H1 (cell line): ENCODE measurements around the gene PDRG1. TPM values are rescaled to one million over a fixed set of nuclear protein-coding genes. Genes with fewer than 3 reads are reported as not detected.

ENCODE experiments used
- CTCF ChIA-PET: fragments of 300-600 bp; sonication (Branson Sonifier 250); formaldehyde crosslinking; loops from one replicate; lab custom pipeline; 2021; ENCODE audit not compliant: partially characterized antibody; lab: Charles Lee
- POLR2A ChIA-PET: fragments of 300-600 bp; sonication (Branson Sonifier 250); formaldehyde crosslinking; loops from one replicate; lab custom pipeline; 2021; ENCODE audit warnings: inconsistent platforms; ENCODE audit not compliant: partially characterized antibody; lab: Charles Lee
- DNase-seq, 2 experiments: peaks; one replicate each; pipeline versions ENCODE4 v3.0.0 to v3.0.0-alpha.2; 2010 to 2022; ENCODE audit warnings: low spot score in 2 of 2, low read depth in 1 of 2, mixed read lengths in 1 of 2
- FAIRE-seq: peaks from 2 replicates; lab custom pipeline; 2011; peaks lifted over from hg19 to GRCh38; lab: Jason Lieb, UNC
- H2AFZ ChIP-seq: 2 replicates; pipeline ENCODE4 v1.8.1; 2012; ENCODE audit warnings: low read length, inconsistent platforms
- H2AK5ac ChIP-seq: 2 replicates; pipeline ENCODE4 v1.6.1; 2013; ENCODE audit warnings: low read depth, low read length
- H2BK120ac ChIP-seq: replicated peaks from 2 replicates; pipeline ENCODE3; 2013; ENCODE audit warnings: low read depth, low read length, inconsistent platforms
- H2BK12ac ChIP-seq: 2 replicates; pipeline ENCODE4 v1.6.1; 2013; ENCODE audit warnings: low read depth, low read length
- H2BK15ac ChIP-seq: 2 replicates; pipeline ENCODE4 v1.6.1; 2013; ENCODE audit warnings: low read length
- H2BK20ac ChIP-seq: 2 replicates; pipeline ENCODE4 v1.6.1; 2013; ENCODE audit warnings: low read length
- H2BK5ac ChIP-seq: 2 replicates; pipeline ENCODE4 v1.6.1; 2013; ENCODE audit warnings: low read depth, low read length
- H3K14ac ChIP-seq: 2 replicates; pipeline ENCODE4 v1.6.1; 2013; ENCODE audit warnings: inconsistent platforms; ENCODE audit not compliant: insufficient read length
- H3K18ac ChIP-seq: 2 replicates; pipeline ENCODE4 v1.6.1; 2013; ENCODE audit warnings: low read length; ENCODE audit errors: extremely low read depth
- H3K23ac ChIP-seq: 2 replicates; pipeline ENCODE4 v1.6.1; 2013; ENCODE audit warnings: inconsistent platforms; ENCODE audit not compliant: insufficient read length
- H3K23me2 ChIP-seq: 2 replicates; pipeline ENCODE4 v1.6.1; 2013; ENCODE audit warnings: low read depth, low read length
- H3K27ac ChIP-seq: 2 replicates; pipeline ENCODE4 v1.6.1; 2011; ENCODE audit warnings: low read depth, low read length, inconsistent platforms
- H3K27me3 ChIP-seq, 4 experiments: replicated peaks in 1 of 4; 1 replicate in 1 of 4; 2 replicates in 3 of 4; pipeline versions ENCODE4 v1.6.1 to v1.8.1; 2011 to 2013; ENCODE audit warnings: low read length in 3 of 4, mild to moderate bottlenecking in 3 of 4, inconsistent platforms in 2 of 4, mixed read lengths in 2 of 4, moderate library complexity in 1 of 4; ENCODE audit not compliant: control insufficient read depth in 3 of 4, insufficient read depth in 3 of 4; ENCODE audit errors: extremely low read depth in 1 of 4
- H3K36me3 ChIP-seq, 4 experiments: 2 replicates each; pipeline versions ENCODE4 v1.6.1 to v1.8.1; 2011 to 2013; ENCODE audit warnings: mild to moderate bottlenecking in 4 of 4, low read length in 3 of 4, moderate library complexity in 2 of 4, control low read depth in 1 of 4, inconsistent platforms in 1 of 4; ENCODE audit not compliant: insufficient read depth in 4 of 4, control insufficient read depth in 2 of 4
- H3K4ac ChIP-seq: replicated peaks from 2 replicates; pipeline ENCODE3; 2013; ENCODE audit warnings: low read length, low read depth, mixed read lengths, inconsistent platforms; ENCODE audit not compliant: insufficient read length
- H3K4me1 ChIP-seq, 4 experiments: replicated peaks in 1 of 4; 1 replicate in 1 of 4; 2 replicates in 3 of 4; pipeline versions ENCODE4 v1.6.1 to v1.8.1; 2011 to 2013; ENCODE audit warnings: low read length in 3 of 4, inconsistent platforms in 2 of 4, mixed read lengths in 1 of 4; ENCODE audit not compliant: insufficient read depth in 4 of 4, control insufficient read depth in 3 of 4
- H3K4me2 ChIP-seq, 2 experiments: 2 replicates each; pipeline versions ENCODE4 v1.6.1 to v1.8.1; 2011 to 2013; ENCODE audit warnings: low read depth in 2 of 2, low read length in 2 of 2, control low read depth in 1 of 2, inconsistent platforms in 1 of 2, mild to moderate bottlenecking in 1 of 2; ENCODE audit not compliant: insufficient read depth in 1 of 2
- H3K4me3 ChIP-seq, 4 experiments: fragments of 200-600, 300-600 bp in 1 of 4; sonication (generic), shearing (Covaris generic), sonication (Bioruptor Twin) in 1 of 4; 2 replicates each; pipeline versions ENCODE4 v1.5.1 to v1.8.1; 2011 to 2016; ENCODE audit warnings: low read length in 4 of 4, low read depth in 3 of 4, control low read depth in 2 of 4, inconsistent platforms in 2 of 4, mild to moderate bottlenecking in 2 of 4, mixed read lengths in 1 of 4, moderate library complexity in 1 of 4; ENCODE audit not compliant: insufficient read depth in 2 of 4; ENCODE audit errors: extremely low read depth in 1 of 4
- H3K56ac ChIP-seq: replicated peaks from 2 replicates; pipeline ENCODE3; 2013; ENCODE audit warnings: low read depth, mild to moderate bottlenecking, mixed read lengths, low read length, inconsistent platforms; ENCODE audit not compliant: insufficient read length
- H3K79me1 ChIP-seq: 2 replicates; pipeline ENCODE4 v1.6.1; 2013; ENCODE audit warnings: low read depth, low read length, control low read depth
- H3K79me2 ChIP-seq, 2 experiments: 2 replicates each; pipeline versions ENCODE4 v1.6.1 to v1.8.1; 2012 to 2013; ENCODE audit warnings: low read length in 2 of 2, mild to moderate bottlenecking in 2 of 2, inconsistent platforms in 1 of 2; ENCODE audit not compliant: insufficient read depth in 2 of 2, control insufficient read depth in 1 of 2
- H3K9ac ChIP-seq, 4 experiments: replicated peaks in 1 of 4; 1 replicate in 1 of 4; 2 replicates in 3 of 4; pipeline versions ENCODE4 v1.6.1 to v1.8.1; 2011 to 2013; ENCODE audit warnings: low read depth in 3 of 4, low read length in 3 of 4, control low read depth in 2 of 4, mild to moderate bottlenecking in 2 of 4, moderate library complexity in 2 of 4, inconsistent platforms in 1 of 4; ENCODE audit errors: extremely low read depth in 1 of 4
- H3K9me3 ChIP-seq, 2 experiments: 2 replicates each; pipeline versions ENCODE4 v1.6.1 to v1.8.1; 2012 to 2013; ENCODE audit warnings: mild to moderate bottlenecking in 2 of 2, moderate library complexity in 2 of 2, control low read depth in 1 of 2, inconsistent platforms in 1 of 2, low read depth in 1 of 2, low read length in 1 of 2, mixed read lengths in 1 of 2; ENCODE audit not compliant: insufficient read depth in 2 of 2
- H4K20me1 ChIP-seq, 2 experiments: replicated peaks in 1 of 2; 2 replicates each; pipeline versions ENCODE3 to v1.8.1; 2011 to 2013; ENCODE audit warnings: inconsistent platforms in 2 of 2, low read length in 2 of 2, mild to moderate bottlenecking in 1 of 2; ENCODE audit not compliant: insufficient read depth in 2 of 2, control insufficient read depth in 1 of 2
- H4K5ac ChIP-seq: 2 replicates; pipeline ENCODE4 v1.6.1; 2013; ENCODE audit warnings: low read length, low read depth, mixed read lengths, inconsistent platforms; ENCODE audit not compliant: insufficient read length
- H4K8ac ChIP-seq: 2 replicates; pipeline ENCODE4 v1.8.0; 2013; ENCODE audit warnings: mild to moderate bottlenecking, moderate library complexity, low read length, inconsistent platforms; ENCODE audit not compliant: insufficient read depth; ENCODE audit errors: extremely low read depth
- H4K91ac ChIP-seq: replicated peaks from 2 replicates; pipeline ENCODE3; 2013; ENCODE audit warnings: low read length, mixed read lengths, inconsistent platforms; ENCODE audit not compliant: insufficient read length
- KDM5A ChIP-seq: fragments of 200-600 bp; IDR thresholded peaks from 2 replicates; pipeline ENCODE4 v1.7.1; 2012; ENCODE audit warnings: mild to moderate bottlenecking, low read length, inconsistent platforms, mixed read lengths
- NANOG ChIP-seq: IDR thresholded peaks from 2 replicates; pipeline ENCODE4 v1.6.1; 2011; ENCODE audit warnings: low read length, low read depth, mild to moderate bottlenecking, inconsistent platforms; ENCODE audit not compliant: insufficient read depth, poor library complexity, severe bottlenecking
- NRF1 ChIP-seq: IDR thresholded peaks from 2 replicates; pipeline ENCODE4 v1.6.1; 2011; ENCODE audit warnings: mild to moderate bottlenecking, low read depth, low read length, improper control_type of control experiment
- RBBP5 ChIP-seq: IDR thresholded peaks from 2 replicates; pipeline ENCODE4 v1.7.1; 2012; ENCODE audit warnings: low read depth, mild to moderate bottlenecking, inconsistent platforms, low read length, moderate library complexity, borderline replicate concordance
- SP4 ChIP-seq: IDR thresholded peaks from 2 replicates; pipeline ENCODE4 v1.6.1; 2012; ENCODE audit warnings: low read length, inconsistent platforms
- WGBS, 2 experiments: shearing (Covaris generic) in 1 of 2; methylation state at CpG; one replicate each; pipeline versions ENCODE4 v1.1.6 to v1.1.7; 2013 to 2015; ENCODE audit warnings: low lambda C conversion rate in 2 of 2, mixed read lengths in 2 of 2, inconsistent platforms in 1 of 2, low coverage in 1 of 2, missing lambda C conversion rate in 1 of 2; ENCODE audit not compliant: insufficient replicate concordance in 2 of 2, insufficient coverage in 1 of 2, insufficient read length in 1 of 2; ENCODE audit errors: extremely low coverage in 1 of 2, missing lambda C conversion rate in 1 of 2; 5-methylcytosine and 5-hydroxymethylcytosine counted together
- polyA plus RNA-seq, 7 experiments: library from polyadenylated mRNA; depleted of rRNA in 3 of 7; stranded (reverse) in 5 of 7; unstranded in 2 of 7; fragments of >200 nt in 5 of 7; fragments of 200-250 nt in 2 of 7; gene quantifications; 1 replicate in 5 of 7; 2 replicates in 1 of 7; 4 replicates in 1 of 7; pipeline versions ENCODE4 v1.2.1 to v1.2.3, GENCODE V29; 2011 to 2013; ENCODE audit warnings: missing spikeins in 2 of 7, mixed read lengths in 2 of 7
- total RNA-seq: library from RNA; stranded (reverse); fragmentation: NEBNext Ultra II Directional; extraction: Animal tissue kit (Norgen Biotek cat#: 25700); gene quantifications from 2 replicates; pipeline ENCODE4 v1.2.1, GENCODE V29; 2021
- TF ChIP-seq, protein P1 (sequence below): IDR thresholded peaks from 2 replicates; pipeline ENCODE4 v1.6.1; 2012; ENCODE audit warnings: low read length, inconsistent platforms
- TF ChIP-seq, protein P2 (sequence below): IDR thresholded peaks from 2 replicates; pipeline ENCODE4 v1.6.1; 2012; ENCODE audit warnings: inconsistent platforms

Gene PDRG1
- total and polyA plus RNA-seq, 2 of the 8 experiments (the other 6 are each of a cell fraction or from before 2014, with no cell fraction given): 14.2 to 20.8 TPM

DNA sequence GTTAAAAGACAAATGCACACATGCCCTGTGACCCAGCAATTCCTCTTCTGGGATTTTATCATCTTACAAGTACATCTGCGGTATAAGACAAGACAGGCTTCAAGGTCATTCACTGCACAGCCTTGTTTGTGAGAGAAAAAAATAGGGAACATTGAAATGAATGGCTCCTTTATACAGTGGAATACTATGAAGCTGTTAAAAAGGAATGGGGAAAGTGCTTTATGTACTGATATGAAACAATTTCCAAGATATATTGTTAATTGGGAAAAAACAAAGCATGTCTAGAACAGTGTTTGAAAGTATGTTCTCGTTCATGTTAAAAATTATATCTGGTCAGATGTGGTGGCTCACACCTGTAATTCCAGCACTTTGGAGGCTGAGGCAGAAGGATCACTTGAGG is 25.4 kb downstream of the PDRG1 start:
- H3K9ac ChIP-seq: no peak overlapping the region
- no peak overlapping the region for H4K8ac ChIP-seq
- H3K79me1 ChIP-seq: no peaks in the 10 kb centered on the region
- H3K23ac ChIP-seq: no peak overlapping the region
- H2BK15ac ChIP-seq: no peak overlapping the region
- no peak overlapping the region for H2BK5ac ChIP-seq
- ChIA-PET POLR2A (interaction anchor here (1.0 kb wide), 1 partner anchor 9 kb away, joined by 3 read pairs; no protein-coding TSS in a partner anchor), CTCF (interaction anchor here (0.9 to 1.5 kb wide), 3 partner anchors 25 to 105 kb away, joined by 3 read pairs; partner anchors contain the start of gene PDRG1)
- H3K18ac ChIP-seq: no peak overlapping the region
- no peaks in the 10 kb centered on the region for H4K20me1 ChIP-seq
- H3K4me1 ChIP-seq: peaks cover 0 to 5% (median 4%) of the 10 kb centered on the region in 4 experiments; a peak in 4 of 7 replicates
- no peaks in the 10 kb centered on the region for H3K9me3 ChIP-seq
- no peak overlapping the region for H2BK120ac ChIP-seq
- H3K27me3 ChIP-seq: no peaks in the 10 kb centered on the region
- no peak overlapping the region for H2AFZ ChIP-seq
- H3K4me3 ChIP-seq: no peak overlapping the region
- H2AK5ac ChIP-seq: no peak overlapping the region
- 83% methylated on average over 2 of the region's 2 CpGs; no CpG with 5 or more reads in 1 of the 2 experiments for WGBS, 2 experiments
- no peak for FAIRE-seq
- no peak overlapping the region for H2BK12ac ChIP-seq
- no peak overlapping the region for H3K56ac ChIP-seq
- no peak for TF ChIP-seq RBBP5
- no peak for TF ChIP-seq SP4
- TF ChIP-seq KDM5A: no peak
- TF ChIP-seq, protein P1, sequence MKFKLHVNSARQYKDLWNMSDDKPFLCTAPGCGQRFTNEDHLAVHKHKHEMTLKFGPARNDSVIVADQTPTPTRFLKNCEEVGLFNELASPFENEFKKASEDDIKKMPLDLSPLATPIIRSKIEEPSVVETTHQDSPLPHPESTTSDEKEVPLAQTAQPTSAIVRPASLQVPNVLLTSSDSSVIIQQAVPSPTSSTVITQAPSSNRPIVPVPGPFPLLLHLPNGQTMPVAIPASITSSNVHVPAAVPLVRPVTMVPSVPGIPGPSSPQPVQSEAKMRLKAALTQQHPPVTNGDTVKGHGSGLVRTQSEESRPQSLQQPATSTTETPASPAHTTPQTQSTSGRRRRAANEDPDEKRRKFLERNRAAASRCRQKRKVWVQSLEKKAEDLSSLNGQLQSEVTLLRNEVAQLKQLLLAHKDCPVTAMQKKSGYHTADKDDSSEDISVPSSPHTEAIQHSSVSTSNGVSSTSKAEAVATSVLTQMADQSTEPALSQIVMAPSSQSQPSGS: no peak
- TF ChIP-seq NANOG: no peak
- TF ChIP-seq, protein P2, sequence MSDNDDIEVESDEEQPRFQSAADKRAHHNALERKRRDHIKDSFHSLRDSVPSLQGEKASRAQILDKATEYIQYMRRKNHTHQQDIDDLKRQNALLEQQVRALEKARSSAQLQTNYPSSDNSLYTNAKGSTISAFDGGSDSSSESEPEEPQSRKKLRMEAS: no peak
- TF ChIP-seq NRF1: no peak
- H4K5ac ChIP-seq: no peak overlapping the region
- H3K27ac ChIP-seq: no peak overlapping the region
- H3K36me3 ChIP-seq: no peaks in the 10 kb centered on the region
- H4K91ac ChIP-seq: no peak overlapping the region
- no peak overlapping the region for H2BK20ac ChIP-seq
- H3K4me2 ChIP-seq: no peak overlapping the region
- DNase-seq: no peak
- H3K4ac ChIP-seq: no peak overlapping the region
- H3K79me2 ChIP-seq: no peaks in the 10 kb centered on the region
- no peaks in the 10 kb centered on the region for H3K23me2 ChIP-seq
- H3K14ac ChIP-seq: no peak overlapping the region
